HG02938 (cell line): Measurements from ENCODE around the gene LYAR.
"Not testable (repeated sequence)": the region's sequence is repeated elsewhere in the genome, so short reads cannot be mapped to it uniquely, and the experiment has no call there.

Experiments
- ATAC-seq: cut with Tn5 transposase; IDR thresholded peaks from one replicate; pipeline ENCODE4 v1.9.1; 2021; ENCODE audit warnings: mild to moderate bottlenecking, moderate library complexity; ENCODE audit not compliant: unreplicated experiment

Gene LYAR

DNA sequence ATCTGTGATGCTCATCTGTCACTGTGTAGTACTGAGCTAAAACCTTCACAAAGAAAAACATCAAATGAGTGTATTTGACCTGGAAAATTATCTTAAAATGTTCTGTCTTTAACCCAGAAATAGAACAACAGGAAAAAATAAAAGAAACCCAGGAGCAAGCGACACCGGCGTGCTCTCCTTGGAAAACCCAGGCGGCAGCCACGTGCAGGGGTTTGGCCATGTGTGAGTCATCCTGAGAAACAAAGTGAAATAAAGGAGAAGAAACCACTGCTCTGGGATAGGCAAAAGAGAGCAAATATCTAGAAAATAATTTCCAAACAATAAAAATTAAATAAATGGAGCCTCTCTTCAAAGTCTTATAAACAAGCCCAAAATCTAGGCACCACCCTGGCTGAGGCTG is 22.0 kb downstream of the LYAR start:
- no peak for ATAC-seq

- peak; percentile 81 for ATAC-seq
Observed at GRCh38 chr4:4260185-4260751, 29.7 kb downstream of the LYAR start.

- ATAC-seq, result no peak
Observed at GRCh38 chr4:4259484-4260100, 30.4 kb downstream of the LYAR start.

DNA sequence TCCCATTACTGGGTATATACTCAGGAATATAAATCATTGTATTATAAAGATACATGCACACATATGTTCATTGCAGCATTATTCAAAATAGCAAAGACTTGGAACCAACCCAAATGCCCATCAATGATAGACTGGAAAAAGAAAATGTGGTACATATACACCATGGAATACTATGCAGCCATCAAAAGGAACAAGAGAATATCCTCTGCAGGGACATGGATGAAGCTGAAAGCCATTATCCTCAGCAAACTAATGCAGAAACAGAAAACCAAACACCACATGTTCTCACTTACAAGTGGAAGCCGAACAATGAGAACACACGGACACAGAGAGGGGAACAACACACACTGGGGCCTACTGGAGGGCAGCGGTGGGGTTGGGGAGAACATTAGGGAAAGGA is 32.2 kb downstream of the LYAR start:
- not testable (repeated sequence) for ATAC-seq

DNA sequence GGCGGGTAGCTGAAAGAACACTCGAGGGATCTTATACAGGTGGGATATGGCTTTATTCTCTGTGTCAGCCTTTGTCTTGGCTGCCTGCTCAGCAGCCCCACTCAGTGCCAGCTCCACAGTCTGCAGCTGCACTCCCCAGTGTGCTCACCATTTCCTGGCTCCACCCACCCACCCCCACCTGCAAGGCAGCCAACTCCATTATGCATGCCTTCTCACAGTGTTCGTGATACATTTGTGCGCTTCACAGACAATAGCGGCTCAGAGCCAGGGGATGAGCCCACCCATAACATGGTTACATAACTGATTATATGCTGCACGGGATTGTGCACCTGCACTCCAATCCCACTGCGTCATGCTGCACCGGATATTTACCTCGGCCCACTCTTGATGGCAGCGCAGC is 33.2 kb downstream of the LYAR start:
- no peak for ATAC-seq

DNA sequence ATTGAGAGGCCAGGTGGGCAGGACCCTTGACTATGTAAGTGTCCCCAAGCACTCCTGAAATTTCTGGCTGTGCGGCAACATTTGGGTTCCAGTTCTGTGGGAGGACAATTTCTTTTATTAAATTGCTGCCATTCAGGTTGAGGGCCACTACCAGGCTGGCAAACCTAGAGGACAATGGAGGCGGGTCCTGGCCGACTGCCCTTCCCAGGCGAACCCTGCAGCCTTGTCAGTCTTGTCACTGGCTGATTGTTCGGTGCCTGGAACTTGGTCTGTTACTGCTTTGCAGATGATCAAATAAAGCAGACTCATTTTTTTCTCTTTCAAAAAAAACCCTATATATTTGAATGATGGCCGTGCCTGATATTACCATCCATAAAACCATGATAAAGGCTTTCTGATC is 35.3 kb downstream of the LYAR start:
- ATAC-seq, result no peak

- no peak for ATAC-seq
Observed at GRCh38 chr4:4254199-4254598, 35.8 kb downstream of the LYAR start.

- no peak for ATAC-seq
Observed at GRCh38 chr4:4249866-4250265, 40.1 kb downstream of the LYAR start.

DNA sequence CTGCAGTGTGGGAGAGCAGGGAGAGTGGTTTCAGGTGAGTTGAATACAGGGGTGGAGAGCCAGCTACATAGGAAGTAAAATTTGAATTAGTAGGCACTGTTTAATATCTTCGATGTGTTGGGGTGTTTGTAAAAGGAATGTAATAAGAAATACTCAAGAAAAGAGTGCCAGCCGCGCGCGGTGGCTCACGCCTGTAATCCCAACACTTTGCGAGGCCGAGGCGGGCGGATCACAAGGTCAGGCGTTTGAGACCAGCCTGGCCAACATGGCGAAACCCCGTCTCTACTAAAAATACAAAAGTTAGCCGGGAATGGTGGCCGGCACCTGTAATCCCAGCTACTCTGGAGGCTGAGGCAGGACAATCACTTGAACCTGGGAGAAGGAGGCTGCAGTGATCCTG is 40.6 kb downstream of the LYAR start:
- not testable (repeated sequence) for ATAC-seq

DNA sequence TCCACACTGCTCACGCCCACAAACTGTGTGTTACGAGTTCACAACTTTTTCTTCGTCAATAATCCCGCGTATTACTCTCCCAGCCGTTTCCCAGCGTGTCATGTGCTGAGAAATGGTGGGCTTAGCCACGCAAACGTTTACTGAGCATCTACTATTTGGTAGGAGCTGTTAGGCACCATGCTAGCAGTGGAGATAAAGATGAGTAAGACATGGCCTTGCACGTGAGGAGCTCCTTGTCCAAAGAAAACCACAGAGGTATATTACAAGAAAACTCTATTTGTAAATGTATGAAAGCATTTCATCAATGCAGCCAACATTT is 41.1 kb downstream of the LYAR start:
- no peak for ATAC-seq

- peak; percentile 98 for ATAC-seq
Observed at GRCh38 chr4:4248029-4248884, 41.7 kb downstream of the LYAR start, which contains the start of gene TMEM128. Gene TMEM128 (minus strand): TSS chr4:4248223. CDS start chr4:4248202, 21 bp downstream.

GRCh38 chr4:4247696-4248028 is 42.3 kb downstream of the LYAR start:
- peak; percentile 31 for ATAC-seq

GRCh38 chr4:4245172-4245571 is 44.8 kb downstream of the LYAR start:
- ATAC-seq, result no peak

- ATAC-seq, result not testable (repeated sequence)
Observed at GRCh38 chr4:4239551-4239950, 50.4 kb downstream of the LYAR start.

- no peak for ATAC-seq
Observed at GRCh38 chr4:4233610-4234009, 56.3 kb downstream of the LYAR start.

DNA sequence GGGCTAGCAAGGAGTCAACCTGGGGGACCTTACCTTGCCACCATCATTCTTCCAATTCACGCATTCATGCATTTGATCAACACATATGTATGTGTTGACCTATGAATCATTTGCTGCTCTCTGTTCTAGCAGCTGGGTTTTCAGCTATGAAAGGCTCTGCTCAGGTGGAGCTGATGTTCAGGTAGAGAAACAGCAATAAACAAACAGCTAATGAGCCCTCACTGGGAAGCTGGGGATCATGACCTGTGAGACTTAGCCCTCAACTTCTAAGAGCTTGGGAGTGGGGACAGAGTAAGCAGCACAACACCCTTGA is 61.6 kb downstream of the LYAR start:
- ATAC-seq, result no peak

- ATAC-seq, result no peak
Observed at GRCh38 chr4:4227510-4228355, 62.2 kb downstream of the LYAR start.

- ATAC-seq, result no peak
Observed at GRCh38 chr4:4226606-4227438, 63.1 kb downstream of the LYAR start, which contains the start of gene OTOP1. Gene OTOP1 (minus strand): TSS chr4:4226929. CDS start chr4:4226864, 65 bp downstream.

DNA sequence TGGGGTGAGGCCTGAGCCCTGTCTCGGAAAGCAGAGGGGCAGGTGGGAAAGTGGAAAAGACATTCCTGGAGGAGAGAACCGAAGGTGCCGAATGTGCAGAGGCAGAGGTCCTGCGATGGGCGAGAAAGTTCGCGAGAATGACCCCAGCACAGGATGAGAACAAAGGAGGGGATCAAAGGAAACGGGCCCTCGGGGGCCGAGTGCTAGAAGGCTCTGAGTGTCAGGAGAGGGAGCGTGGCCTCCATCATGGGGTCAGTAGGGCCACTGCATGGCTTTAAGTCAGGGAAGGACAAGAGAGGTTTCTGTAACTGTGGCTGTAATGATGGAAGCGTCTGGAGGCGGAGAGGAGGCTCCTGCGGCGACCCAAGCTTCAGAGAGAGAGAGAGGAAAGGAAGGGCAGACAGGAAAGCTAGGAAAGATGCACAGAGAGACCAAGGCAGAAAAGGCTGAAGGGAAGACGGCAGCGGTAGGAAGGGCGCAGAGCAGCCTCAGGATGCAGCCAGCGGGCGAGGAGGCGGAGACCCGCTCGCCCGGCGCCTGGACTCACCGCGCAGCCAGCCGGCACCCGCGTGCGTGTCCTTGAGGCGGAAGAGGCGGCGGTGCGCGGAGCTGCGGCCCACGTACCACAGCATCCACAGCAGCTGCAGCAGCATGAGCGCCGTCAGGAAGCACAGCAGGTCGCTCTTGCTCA is 63.9 kb downstream of the LYAR start:
- ATAC-seq, result no peak
